ENCODE data around the gene GEMIN4.

- TF ChIP-seq CTCF (conservative IDR thresholded peaks at IDR 0.05; ENCODE audit: low read depth, low read length) (no peak), EZH2 (IDR thresholded peaks at IDR 0.05; ENCODE audit: low read length, unreplicated experiment) (no peak)
Measured at GRCh38 chr17:799261-799660, 47.2 kb upstream of the GEMIN4 start.

All from PC-3 (cell line).